Smooth muscle cell (in vitro differentiated cells): ENCODE results near the gene LSS. TPM values are rescaled to one million over a fixed set of nuclear protein-coding genes. Genes with fewer than 3 reads are reported as not detected.

Source experiments
- DNase-seq: peaks from one replicate; lab custom pipeline; 2025; ENCODE audit not compliant: unreplicated experiment; lab: John Stamatoyannopoulos, UW
- H2AFZ ChIP-seq: fragments of 200-600 bp; sonication (generic); 2 replicates; pipeline ENCODE4 v1.6.0; 2016; ENCODE audit warnings: antibody characterized with exemption, low read depth, mild to moderate bottlenecking
- H3F3A ChIP-seq: fragments of 200-600 bp; sonication (generic); 2 replicates; pipeline ENCODE4 v1.6.0; 2017; ENCODE audit warnings: antibody characterized with exemption, low read depth
- H3K27ac ChIP-seq: fragments of 200-600 bp; sonication (generic); 2 replicates; pipeline ENCODE4 v1.5.1; 2016; ENCODE audit warnings: low read depth, mild to moderate bottlenecking
- H3K27me3 ChIP-seq: fragments of 200-600 bp; sonication (generic); 2 replicates; pipeline ENCODE4 v1.6.1; 2016; ENCODE audit warnings: low read depth, mild to moderate bottlenecking
- H3K36me3 ChIP-seq: fragments of 200-600 bp; sonication (generic); 2 replicates; pipeline ENCODE4 v1.5.1; 2016; ENCODE audit warnings: low read depth
- H3K4me1 ChIP-seq: fragments of 200-600 bp; sonication (generic); 2 replicates; pipeline ENCODE4 v1.5.1; 2016; ENCODE audit warnings: low read depth
- H3K4me2 ChIP-seq: fragments of 200-600 bp; sonication (generic); 2 replicates; pipeline ENCODE4 v1.6.0; 2016; ENCODE audit warnings: mild to moderate bottlenecking
- H3K4me3 ChIP-seq: fragments of 200-600 bp; sonication (generic); 2 replicates; pipeline ENCODE4 v1.5.1; 2016; ENCODE audit warnings: mild to moderate bottlenecking
- H3K79me2 ChIP-seq: fragments of 200-600 bp; sonication (generic); 2 replicates; pipeline ENCODE4 v1.6.0; 2016; ENCODE audit warnings: low read depth, mild to moderate bottlenecking
- H3K9ac ChIP-seq: fragments of 200-600 bp; sonication (generic); 2 replicates; pipeline ENCODE4 v1.6.0; 2016; ENCODE audit warnings: low read depth
- H3K9me3 ChIP-seq: fragments of 200-600 bp; sonication (generic); replicated peaks from 2 replicates; pipeline ENCODE4 v1.5.1; 2016; ENCODE audit warnings: low read depth
- H4K20me1 ChIP-seq: fragments of 200-600 bp; sonication (generic); 2 replicates; pipeline ENCODE4 v1.6.0; 2016; ENCODE audit warnings: low read depth
- CTCF ChIP-seq: fragments of 200-600 bp; sonication (generic); IDR thresholded peaks from 2 replicates; pipeline ENCODE4 v1.5.1; 2017; ENCODE audit warnings: borderline replicate concordance, mild to moderate bottlenecking, antibody characterized with exemption; ENCODE audit not compliant: insufficient read depth, poor library complexity, severe bottlenecking
- WGBS: methylation state at CpG from one replicate; pipeline ENCODE4 v1.1.7; 2016; ENCODE audit warnings: low lambda C conversion rate; 5-methylcytosine and 5-hydroxymethylcytosine counted together
- polyA plus RNA-seq: library from polyadenylated mRNA; unstranded; fragments of >200 nt; fragmentation: Nextera tagmentation; extraction: Ambion mirVana; gene quantifications from 2 replicates; pipeline ENCODE4 v1.2.1, GENCODE V29; 2016
- total RNA-seq: library from RNA; depleted of rRNA; stranded (reverse); fragments of >200 nt; gene quantifications from 2 replicates; pipeline ENCODE4 v1.2.3, GENCODE V29; 2014

Gene LSS
- total and polyA plus RNA-seq, 2 experiments from 2014 or later, result 21.8 to 37.7 TPM

DNA sequence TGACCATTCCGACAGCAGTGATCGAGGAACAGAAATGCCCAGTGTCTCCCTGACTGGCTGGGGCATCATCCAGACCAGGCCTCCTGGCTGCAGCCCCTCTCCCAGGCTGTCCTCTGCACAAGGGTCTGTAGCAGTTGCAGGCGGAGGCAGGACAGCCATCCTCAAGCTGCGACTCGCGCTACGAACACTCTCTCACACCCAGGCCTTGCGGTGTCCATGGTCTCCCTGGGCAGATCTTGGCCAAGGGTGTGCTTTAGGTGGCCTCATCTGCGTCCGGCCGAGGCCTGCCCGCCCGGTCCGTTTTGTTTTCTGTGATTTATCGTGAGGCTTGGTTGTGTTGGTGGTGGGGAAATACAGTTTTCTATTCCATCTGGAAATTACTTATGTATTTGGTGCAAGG lies 88.9 kb downstream of the LSS start:
- Histone ChIP-seq H3K4me2 (no peak overlapping the region), H3K27ac (no peak overlapping the region), H2AFZ (no peak overlapping the region), H3K4me3 (no peak overlapping the region), H3K9me3 (no peaks in the 10 kb centered on the region), H3K27me3 (no peaks in the 10 kb centered on the region), H3K36me3 (no peaks in the 10 kb centered on the region), H3K4me1 (no peaks in the 10 kb centered on the region), H3K9ac (no peak overlapping the region), H4K20me1 (peaks cover 21% of the 10 kb centered on the region), H3K79me2 (no peaks in the 10 kb centered on the region), H3F3A (peaks cover 5% of the 10 kb centered on the region)
- 88% methylated on average over 15 of the region's 15 CpGs for WGBS
- TF ChIP-seq CTCF, result no peak
- no peak for DNase-seq

GRCh38 chr21:46138383-46138970 lies 90.1 kb downstream of the LSS start:
- Histone ChIP-seq H3K4me2 (no peak overlapping the region), H3K36me3 (no peaks in the 10 kb centered on the region), H4K20me1 (peaks cover 21% of the 10 kb centered on the region), H3K9me3 (no peaks in the 10 kb centered on the region), H2AFZ (no peak overlapping the region), H3K4me3 (no peak overlapping the region), H3F3A (peaks cover 5% of the 10 kb centered on the region), H3K9ac (no peak overlapping the region), H3K27me3 (no peaks in the 10 kb centered on the region), H3K4me1 (no peaks in the 10 kb centered on the region), H3K27ac (no peak overlapping the region), H3K79me2 (no peaks in the 10 kb centered on the region)
- no peak for DNase-seq
- 95% methylated on average over 28 of the region's 28 CpGs for WGBS
- TF ChIP-seq CTCF, result no peak

Other genes starting within 250 kb of the LSS start
- 1,267 and 1,292 TPM in 2 replicates for gene COL6A1, start 247.0 kb downstream of the LSS start, total RNA-seq
- gene COL6A1, start 247.0 kb downstream of the LSS start, polyA plus RNA-seq, result 2,075 and 2,827 TPM in 2 replicates
- gene COL6A2, start 130.7 kb downstream of the LSS start, total RNA-seq, result 1,570 and 1,698 TPM in 2 replicates
- gene COL6A2, start 130.7 kb downstream of the LSS start, polyA plus RNA-seq, result 2,969 and 4,089 TPM in 2 replicates
- gene FTCD, start 73.2 kb downstream of the LSS start, total RNA-seq, result 1.3 and 4.1 TPM in 2 replicates
- gene FTCD, start 73.2 kb downstream of the LSS start, polyA plus RNA-seq, result 15.2 and 18.0 TPM in 2 replicates
- 6.4 and 10.5 TPM in 2 replicates for gene SPATC1L, start 44.3 kb downstream of the LSS start, total RNA-seq
- 36.5 and 40.2 TPM in 2 replicates for gene SPATC1L, start 44.3 kb downstream of the LSS start, polyA plus RNA-seq
- 51.5 and 61.6 TPM in 2 replicates for gene MCM3AP, start 56.8 kb upstream of the LSS start, total RNA-seq
- gene MCM3AP, start 56.8 kb upstream of the LSS start, polyA plus RNA-seq, result 38.4 and 39.2 TPM in 2 replicates
- gene YBEY, start 57.6 kb upstream of the LSS start, total RNA-seq, result 20.3 and 31.1 TPM in 2 replicates
- 22.0 and 24.1 TPM in 2 replicates for gene YBEY, start 57.6 kb upstream of the LSS start, polyA plus RNA-seq
- 2.1 and 4.5 TPM in 2 replicates for gene C21orf58, start 95.1 kb upstream of the LSS start, total RNA-seq
- 3.9 and 4.9 TPM in 2 replicates for gene C21orf58, start 95.1 kb upstream of the LSS start, polyA plus RNA-seq
- 9.3 and 13.1 TPM in 2 replicates for gene PCNT, start 95.4 kb upstream of the LSS start, total RNA-seq
- 10.8 and 19.1 TPM in 2 replicates for gene PCNT, start 95.4 kb upstream of the LSS start, polyA plus RNA-seq
- gene DIP2A, start 230.1 kb upstream of the LSS start, total RNA-seq, result 24.8 and 29.2 TPM in 2 replicates
- gene DIP2A, start 230.1 kb upstream of the LSS start, polyA plus RNA-seq, result 11.5 and 22.1 TPM in 2 replicates